ENCODE results near the gene CNTNAP2. TPM values are rescaled to one million over a fixed set of nuclear protein-coding genes. Genes with fewer than 3 reads are reported as not detected.

The CNTNAP2 gene
- total RNA-seq, 2 donors from 2014 or later = 171 to 228 TPM

GRCh38 chr7:146626912-146627311, 510.3 kb downstream of the CNTNAP2 start:
- WGBS, 2 experiments (ENCODE audit: insufficient coverage in 1 of 2, insufficient read length in 1 of 2) = 92 to 100% methylated on average over 1 of the region's 1 CpG
- no peak overlapping the region for H3K9ac ChIP-seq (ENCODE audit: extremely low read depth, low read length, poor library complexity, severe bottlenecking)
- Mint-ChIP-seq H3K27me3 (ENCODE audit: insufficient read depth) (no peaks in the 10 kb centered on the region), H3K36me3 (ENCODE audit: low read depth) (no peaks in the 10 kb centered on the region), H3K4me3 (no peak overlapping the region), H3K9me3 (peaks cover 8% of the 10 kb centered on the region), H3K4me1 (no peaks in the 10 kb centered on the region), H3K27ac (no peak overlapping the region)
- no peaks in the 10 kb centered on the region for H3K27me3 ChIP-seq (ENCODE audit: control insufficient read depth, insufficient read depth, low read length, poor library complexity, severe bottlenecking)
- no peak overlapping the region for H3K4me3 ChIP-seq (ENCODE audit: low read length)
- no peaks in the 10 kb centered on the region for H3K36me3 ChIP-seq (ENCODE audit: control insufficient read depth, insufficient read depth, low read length)
- peaks cover 10% of the 10 kb centered on the region for H3K9me3 ChIP-seq (ENCODE audit: control insufficient read depth, low read length)
- H3K4me1 ChIP-seq (ENCODE audit: control insufficient read depth, insufficient read depth, low read length) = no peaks in the 10 kb centered on the region
- no peak overlapping the region for H3K27ac ChIP-seq (ENCODE audit: low read depth, low read length)
- no peak for TF ChIP-seq CTCF (conservative IDR thresholded peaks at IDR 0.05)
- DNase-seq = no peak

GRCh38 chr7:146635205-146636032, 518.8 kb downstream of the CNTNAP2 start:
- H3K4me3 ChIP-seq (ENCODE audit: low read length) = no peak overlapping the region
- H3K36me3 ChIP-seq (ENCODE audit: control insufficient read depth, insufficient read depth, low read length) = no peaks in the 10 kb centered on the region
- H3K27ac Mint-ChIP-seq = no peak overlapping the region
- WGBS, 2 experiments (ENCODE audit: insufficient coverage in 1 of 2, insufficient read length in 1 of 2) = 36 to 79% methylated on average over 1 to 7 of the region's 7 CpGs
- no peaks in the 10 kb centered on the region for H3K36me3 Mint-ChIP-seq (ENCODE audit: low read depth)
- TF ChIP-seq CTCF (conservative IDR thresholded peaks at IDR 0.05) = no peak
- H3K27me3 Mint-ChIP-seq (ENCODE audit: insufficient read depth) = no peaks in the 10 kb centered on the region
- no peak overlapping the region for H3K4me3 Mint-ChIP-seq
- no peak overlapping the region for H3K27ac ChIP-seq (ENCODE audit: low read depth, low read length)
- no peaks in the 10 kb centered on the region for H3K9me3 ChIP-seq (ENCODE audit: control insufficient read depth, low read length)
- H3K4me1 ChIP-seq (ENCODE audit: control insufficient read depth, insufficient read depth, low read length) = no peaks in the 10 kb centered on the region
- H3K9me3 Mint-ChIP-seq = peaks cover 2% of the 10 kb centered on the region
- no peak overlapping the region for H3K9ac ChIP-seq (ENCODE audit: extremely low read depth, low read length, poor library complexity, severe bottlenecking)
- peak; percentile 51 for DNase-seq
- peaks cover 8% of the 10 kb centered on the region for H3K4me1 Mint-ChIP-seq
- H3K27me3 ChIP-seq (ENCODE audit: control insufficient read depth, insufficient read depth, low read length, poor library complexity, severe bottlenecking) = no peaks in the 10 kb centered on the region

- no peaks in the 10 kb centered on the region for H3K27me3 ChIP-seq (ENCODE audit: control insufficient read depth, insufficient read depth, low read length, poor library complexity, severe bottlenecking)
- no peak for DNase-seq
- H3K36me3 ChIP-seq (ENCODE audit: control insufficient read depth, insufficient read depth, low read length) = no peaks in the 10 kb centered on the region
- H3K9me3 Mint-ChIP-seq = no peaks in the 10 kb centered on the region
- no peak overlapping the region for H3K27ac ChIP-seq (ENCODE audit: low read depth, low read length)
- no peaks in the 10 kb centered on the region for H3K9me3 ChIP-seq (ENCODE audit: control insufficient read depth, low read length)
- WGBS, 2 experiments (ENCODE audit: insufficient coverage in 1 of 2, insufficient read length in 1 of 2) = 88 to 89% methylated on average over 2 to 3 of the region's 4 CpGs
- H3K4me3 Mint-ChIP-seq = no peak overlapping the region
- H3K27ac Mint-ChIP-seq = no peak overlapping the region
- H3K4me3 ChIP-seq (ENCODE audit: low read length) = no peak overlapping the region
- H3K36me3 Mint-ChIP-seq (ENCODE audit: low read depth) = no peaks in the 10 kb centered on the region
- peaks cover 8% of the 10 kb centered on the region for H3K4me1 Mint-ChIP-seq
- H3K9ac ChIP-seq (ENCODE audit: extremely low read depth, low read length, poor library complexity, severe bottlenecking) = no peak overlapping the region
- TF ChIP-seq CTCF (conservative IDR thresholded peaks at IDR 0.05) = no peak
- no peaks in the 10 kb centered on the region for H3K4me1 ChIP-seq (ENCODE audit: control insufficient read depth, insufficient read depth, low read length)
- no peaks in the 10 kb centered on the region for H3K27me3 Mint-ChIP-seq (ENCODE audit: insufficient read depth)
Measured at GRCh38 chr7:146636033-146636356, 519.4 kb downstream of the CNTNAP2 start.
